AG04450 (cell line): Measurements from ENCODE around the gene ITPRIPL1. TPM values are rescaled to one million over a fixed set of nuclear protein-coding genes. Genes with fewer than 3 reads are reported as not detected.

ENCODE experiments used
- CTCF ChIA-PET: fragments of 300-600, 350-600 bp; formaldehyde crosslinking; extraction: SDS; loops from one replicate; lab custom pipeline; 2022; ENCODE audit warnings: antibody characterized with exemption, inconsistent platforms; lab: Charles Lee
- POLR2A ChIA-PET: fragments of 350-600 bp; formaldehyde crosslinking; extraction: SDS; loops from one replicate; lab custom pipeline; 2021; ENCODE audit warnings: antibody characterized with exemption, inconsistent platforms; lab: Yijun Ruan, JAX
- DNase-seq: peaks from one replicate; pipeline ENCODE4 v3.0.0-alpha.2; 2011; ENCODE audit warnings: low read depth, low spot score
- H3K27ac ChIP-seq: one replicate; pipeline ENCODE4 v1.5.1; 2012; ENCODE audit warnings: low read depth, low read length, control low read depth
- H3K27me3 ChIP-seq: one replicate; pipeline ENCODE4 v1.6.0; 2012; ENCODE audit warnings: low read length; ENCODE audit not compliant: control insufficient read depth, insufficient read depth
- H3K4me3 ChIP-seq: 2 replicates; pipeline ENCODE4 v1.5.1; 2011; ENCODE audit warnings: mild to moderate bottlenecking, low read depth, low read length, control low read depth
- H3K9me3 ChIP-seq: 2 replicates; pipeline ENCODE4 v1.5.1; 2012; ENCODE audit warnings: low read length; ENCODE audit not compliant: control insufficient read depth, insufficient read depth
- polyA plus RNA-seq: library from polyadenylated mRNA; depleted of rRNA; stranded (reverse); fragments of >200 nt; gene quantifications from 2 replicates; pipeline ENCODE4 v1.2.3, GENCODE V29; 2011
- TF ChIP-seq, protein P1 (sequence below): IDR thresholded peaks from 2 replicates; pipeline ENCODE4 v1.5.1; 2011; ENCODE audit warnings: low read depth, low read length, control low read depth, inconsistent platforms

Gene ITPRIPL1
- polyA plus RNA-seq, 1 experiment: 3.7 TPM

DNA sequence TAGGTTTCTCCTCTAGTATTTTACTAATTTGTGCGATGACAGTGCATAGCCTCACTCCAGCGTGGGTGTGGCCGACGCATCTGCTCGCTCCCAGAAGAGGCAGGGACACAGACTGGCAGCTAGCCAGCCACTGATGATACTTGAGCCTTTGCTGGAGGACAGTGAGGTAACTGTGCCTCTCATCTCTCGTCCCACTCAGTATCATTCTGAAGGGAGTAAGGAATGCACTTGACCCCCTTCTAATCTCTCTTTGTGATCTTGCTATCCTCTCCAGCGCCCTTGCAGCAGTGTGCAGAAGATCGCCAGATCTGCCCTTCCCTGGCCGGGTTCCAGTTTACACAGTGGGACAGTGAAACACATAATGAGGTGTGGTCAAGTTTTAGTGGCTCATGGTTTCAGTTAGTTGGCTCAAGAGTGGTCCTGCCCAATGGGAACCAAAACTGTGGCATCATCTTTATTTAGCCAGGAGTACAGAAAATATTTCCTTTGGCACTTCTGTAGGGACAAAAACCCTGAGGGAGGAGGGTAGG is 28.0 kb downstream of the ITPRIPL1 start:
- no peak overlapping the region for H3K4me3 ChIP-seq
- ChIA-PET POLR2A (interaction anchor here (1.5 kb wide), 1 partner anchor 17 kb away, joined by 3 read pairs; the partner anchor contains the start of gene NCAPH), CTCF (no interaction called here)
- no peaks in the 10 kb centered on the region for H3K27me3 ChIP-seq
- no peaks in the 10 kb centered on the region for H3K9me3 ChIP-seq
- TF ChIP-seq, protein P1, sequence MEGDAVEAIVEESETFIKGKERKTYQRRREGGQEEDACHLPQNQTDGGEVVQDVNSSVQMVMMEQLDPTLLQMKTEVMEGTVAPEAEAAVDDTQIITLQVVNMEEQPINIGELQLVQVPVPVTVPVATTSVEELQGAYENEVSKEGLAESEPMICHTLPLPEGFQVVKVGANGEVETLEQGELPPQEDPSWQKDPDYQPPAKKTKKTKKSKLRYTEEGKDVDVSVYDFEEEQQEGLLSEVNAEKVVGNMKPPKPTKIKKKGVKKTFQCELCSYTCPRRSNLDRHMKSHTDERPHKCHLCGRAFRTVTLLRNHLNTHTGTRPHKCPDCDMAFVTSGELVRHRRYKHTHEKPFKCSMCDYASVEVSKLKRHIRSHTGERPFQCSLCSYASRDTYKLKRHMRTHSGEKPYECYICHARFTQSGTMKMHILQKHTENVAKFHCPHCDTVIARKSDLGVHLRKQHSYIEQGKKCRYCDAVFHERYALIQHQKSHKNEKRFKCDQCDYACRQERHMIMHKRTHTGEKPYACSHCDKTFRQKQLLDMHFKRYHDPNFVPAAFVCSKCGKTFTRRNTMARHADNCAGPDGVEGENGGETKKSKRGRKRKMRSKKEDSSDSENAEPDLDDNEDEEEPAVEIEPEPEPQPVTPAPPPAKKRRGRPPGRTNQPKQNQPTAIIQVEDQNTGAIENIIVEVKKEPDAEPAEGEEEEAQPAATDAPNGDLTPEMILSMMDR: no peak
- no peak for DNase-seq
- H3K27ac ChIP-seq: no peak overlapping the region

DNA sequence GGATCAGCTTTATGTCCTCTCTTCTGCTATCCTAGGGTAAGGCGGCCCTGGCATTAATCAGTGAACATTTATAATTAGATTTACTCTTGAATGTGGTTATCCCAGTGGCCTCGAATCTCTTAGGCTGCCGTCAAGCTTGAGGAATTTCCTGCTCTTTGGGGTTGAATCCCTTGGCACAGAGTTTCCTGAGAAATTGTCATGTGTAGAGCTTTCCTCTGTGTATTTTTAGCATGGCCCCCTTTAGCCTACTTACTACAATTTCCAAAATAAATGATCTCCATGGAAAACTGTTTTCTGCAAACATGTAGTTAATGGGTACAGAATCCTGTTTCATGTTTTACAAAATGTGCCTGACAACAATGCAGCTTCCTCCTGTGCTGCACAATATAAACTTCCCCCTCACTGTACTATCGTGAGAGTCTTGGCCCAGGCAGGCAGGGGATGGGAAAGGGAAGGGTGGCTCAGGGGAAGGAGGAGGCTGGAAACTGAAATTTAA is 28.5 kb downstream of the ITPRIPL1 start:
- CTCF ChIA-PET: no interaction called here
- Histone ChIP-seq H3K27me3 (no peaks in the 10 kb centered on the region), H3K9me3 (no peaks in the 10 kb centered on the region), H3K4me3 (no peak overlapping the region), H3K27ac (no peak overlapping the region)
- POLR2A ChIA-PET: interaction anchor here (1.5 kb wide), 1 partner anchor 18 kb away, joined by 3 read pairs; the partner anchor contains the start of gene NCAPH
- TF ChIP-seq, protein P1: no peak
- no peak for DNase-seq

DNA sequence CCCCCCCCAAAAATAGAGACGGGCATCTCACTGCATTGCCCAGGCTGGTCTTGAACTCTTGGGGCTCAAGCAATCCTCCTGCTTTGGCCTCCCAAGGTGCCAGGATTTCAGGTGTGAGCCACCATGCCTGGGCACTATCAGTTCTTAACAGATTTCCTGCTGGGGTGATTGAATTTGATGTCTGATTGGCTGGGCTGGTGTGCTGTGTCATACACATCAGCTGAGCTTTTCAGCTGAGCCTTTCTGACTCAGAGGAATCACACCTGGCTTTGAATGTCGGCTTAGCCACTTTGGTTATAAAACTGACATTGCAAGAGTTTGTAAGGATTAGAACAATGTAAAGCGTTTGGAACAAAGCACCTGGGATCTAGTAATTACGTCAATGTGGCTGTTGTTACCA is 29.4 kb downstream of the ITPRIPL1 start:
- CTCF ChIA-PET: no interaction called here
- TF ChIP-seq, protein P1: no peak

DNA sequence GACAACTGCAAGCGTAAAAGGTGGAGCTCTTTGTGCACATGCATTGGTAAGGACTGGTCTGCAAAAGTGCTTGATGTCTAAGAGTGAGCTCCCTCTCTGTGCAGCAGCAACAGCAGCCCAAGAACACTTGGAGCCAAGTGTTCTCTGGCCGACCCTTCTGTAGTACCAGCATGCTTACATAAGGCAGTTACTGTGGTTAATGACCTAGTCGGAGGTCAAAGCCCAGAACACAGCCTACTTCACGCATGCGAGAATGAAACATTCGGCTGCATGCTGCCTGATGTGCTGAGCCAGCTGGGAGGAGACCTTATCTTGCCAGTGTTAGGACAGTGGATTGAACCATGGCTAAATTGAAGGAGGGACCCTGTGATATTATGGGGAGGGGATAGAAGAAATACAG is 31.8 kb downstream of the ITPRIPL1 start:
- ChIA-PET POLR2A (no interaction called here), CTCF (interaction anchor here (0.8 kb wide), 1 partner anchor 90 kb away, joined by 4 read pairs; no protein-coding TSS in a partner anchor)
- TF ChIP-seq, protein P1: no peak
- DNase-seq: no peak
- H3K9me3 ChIP-seq: no peaks in the 10 kb centered on the region
- no peaks in the 10 kb centered on the region for H3K27me3 ChIP-seq
- no peak overlapping the region for H3K4me3 ChIP-seq
- no peak overlapping the region for H3K27ac ChIP-seq

More for the DNA sequence above, 29.4 kb downstream of the ITPRIPL1 start:
- DNase-seq: no peak
- Histone ChIP-seq H3K9me3 (no peaks in the 10 kb centered on the region), H3K27me3 (no peaks in the 10 kb centered on the region), H3K4me3 (no peak overlapping the region), H3K27ac (no peak overlapping the region)
- POLR2A ChIA-PET: no interaction called here

DNA sequence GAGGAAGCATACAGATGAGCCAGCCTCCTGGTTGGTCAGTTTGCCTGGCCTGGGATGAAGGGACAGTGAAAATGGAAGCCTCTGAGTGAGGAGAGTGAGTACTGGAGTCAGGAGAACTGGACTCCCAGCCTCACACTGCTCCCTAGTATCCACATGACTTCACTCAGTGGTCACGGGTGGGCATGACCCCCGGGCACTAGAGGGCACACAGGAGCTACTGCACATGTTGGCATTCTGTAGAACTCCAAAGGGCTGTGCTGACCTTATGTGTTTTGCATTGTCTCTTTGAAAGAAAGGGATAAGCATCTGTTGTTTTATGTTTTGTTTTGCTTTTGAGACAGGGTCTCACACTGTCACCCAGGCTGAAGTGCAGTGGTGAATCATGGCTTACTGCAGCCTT is 34.2 kb downstream of the ITPRIPL1 start:
- POLR2A ChIA-PET: no interaction called here

More for the DNA sequence above, 34.2 kb downstream of the ITPRIPL1 start:
- no peaks in the 10 kb centered on the region for H3K27me3 ChIP-seq
- TF ChIP-seq, protein P1: no peak
- DNase-seq: no peak
- CTCF ChIA-PET: no interaction called here
- H3K4me3 ChIP-seq: no peak overlapping the region
- no peak overlapping the region for H3K27ac ChIP-seq
- H3K9me3 ChIP-seq: no peaks in the 10 kb centered on the region
